GM10266 (cell line): ENCODE data around the gene PTPN12.

Experiments used
- DNase-seq: peaks from one replicate; pipeline ENCODE4 v3.0.0; 2012; ENCODE audit errors: extremely low spot score
- CTCF ChIP-seq: IDR thresholded peaks from 2 replicates; pipeline ENCODE4 v1.5.1; 2012; ENCODE audit warnings: mild to moderate bottlenecking, low read depth; ENCODE audit not compliant: control insufficient read depth, insufficient read depth; ENCODE audit errors: missing control alignments

Gene PTPN12

DNA sequence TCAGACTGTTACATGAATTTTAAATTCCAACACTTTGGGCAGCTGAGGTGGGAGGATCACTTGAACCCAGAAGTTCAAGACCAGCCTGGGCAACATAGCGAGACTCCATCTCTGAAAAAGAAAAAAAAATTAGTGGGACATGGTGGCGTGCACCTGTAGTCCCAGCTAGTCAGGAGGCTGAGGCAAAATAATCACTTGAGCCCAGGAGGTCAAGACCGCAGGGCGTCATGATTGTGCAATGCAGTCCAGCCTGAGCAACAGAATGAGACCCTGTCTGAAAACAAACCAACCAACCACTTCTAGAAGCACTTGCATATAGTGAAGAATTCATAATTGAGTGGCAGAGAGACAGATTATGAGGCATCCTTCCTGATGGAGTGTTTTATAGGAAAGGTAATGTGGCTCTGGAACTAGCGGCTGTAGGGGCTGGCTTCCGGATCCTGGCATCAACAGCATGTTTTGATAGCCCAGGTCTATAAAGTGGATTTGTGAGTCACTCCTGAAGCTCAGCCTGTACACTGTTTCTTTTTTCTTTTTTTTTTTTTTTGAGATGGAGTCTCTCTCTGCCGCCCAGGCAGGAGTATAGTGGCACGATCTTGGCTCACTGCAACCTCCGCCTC, 118.9 kb downstream of the PTPN12 start:
- TF ChIP-seq CTCF: no peak
- DNase-seq: no peak

DNA sequence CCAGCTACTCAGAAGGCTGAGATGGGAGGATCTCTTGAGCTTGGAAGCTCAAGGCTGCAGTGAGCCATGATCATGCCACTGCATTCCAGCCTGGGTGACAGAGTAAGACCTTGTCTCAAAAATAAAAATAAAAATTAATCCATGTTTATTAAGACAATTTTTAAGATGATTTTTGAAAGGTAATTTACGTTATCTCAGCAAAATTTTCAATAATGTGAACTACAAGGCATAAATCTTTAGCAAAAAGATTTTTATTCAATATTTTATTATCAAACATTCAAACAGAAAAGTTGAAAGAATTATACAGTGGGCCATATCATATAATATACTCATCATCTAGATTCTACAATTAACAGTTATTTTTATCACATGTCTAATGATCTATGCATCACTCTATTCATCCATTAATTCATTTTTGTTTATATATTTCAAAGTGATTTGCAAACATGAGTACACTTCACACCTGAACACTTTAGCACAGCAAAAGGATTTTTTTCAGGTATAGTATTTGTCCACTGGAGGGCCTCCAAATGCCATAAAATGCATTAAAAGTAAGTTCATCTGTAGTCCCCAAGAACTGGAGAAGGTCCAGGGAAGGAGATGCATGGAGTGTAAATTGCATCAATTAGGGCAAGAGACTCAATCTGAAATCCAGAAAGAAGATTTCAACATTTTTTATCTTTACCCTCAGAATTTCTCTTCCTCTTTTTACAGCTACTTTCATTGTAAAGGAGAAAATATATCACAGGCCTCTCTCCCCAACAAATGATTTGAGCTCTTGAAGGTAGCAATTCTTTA, 120.5 kb downstream of the PTPN12 start:
- TF ChIP-seq CTCF: peak; percentile 52
- DNase-seq: peak; percentile 40

- DNase-seq: no peak
Measured at GRCh38 chr7:77658928-77659327, 121.8 kb downstream of the PTPN12 start.

GRCh38 chr7:77661816-77662215, 124.7 kb downstream of the PTPN12 start:
- TF ChIP-seq CTCF: no peak
- DNase-seq: no peak

More at GRCh38 chr7:77658928-77659327, 121.8 kb downstream of the PTPN12 start:
- TF ChIP-seq CTCF: no peak

GRCh38 chr7:77662869-77663268, 125.8 kb downstream of the PTPN12 start:
- no peak for TF ChIP-seq CTCF
- DNase-seq: no peak

DNA sequence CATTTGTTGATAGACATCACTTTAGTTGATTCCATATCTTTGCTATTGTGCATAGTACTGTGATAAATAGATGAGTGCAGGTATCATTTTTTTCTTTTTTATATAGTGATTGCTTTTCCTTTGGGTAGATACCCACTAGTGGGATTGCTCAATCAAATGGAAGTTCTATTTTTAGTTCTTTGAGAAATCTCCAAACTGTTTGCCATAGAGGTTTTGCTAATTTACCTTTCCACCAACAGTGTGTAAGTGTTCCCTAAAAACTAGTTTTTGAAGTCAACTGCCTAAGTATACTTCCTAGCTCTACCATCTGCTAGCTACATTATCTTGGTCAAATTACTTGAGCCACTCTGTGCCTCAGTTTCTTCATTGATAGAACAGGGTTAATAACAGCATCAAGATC, 127.6 kb downstream of the PTPN12 start:
- DNase-seq: no peak
- TF ChIP-seq CTCF: no peak

DNA sequence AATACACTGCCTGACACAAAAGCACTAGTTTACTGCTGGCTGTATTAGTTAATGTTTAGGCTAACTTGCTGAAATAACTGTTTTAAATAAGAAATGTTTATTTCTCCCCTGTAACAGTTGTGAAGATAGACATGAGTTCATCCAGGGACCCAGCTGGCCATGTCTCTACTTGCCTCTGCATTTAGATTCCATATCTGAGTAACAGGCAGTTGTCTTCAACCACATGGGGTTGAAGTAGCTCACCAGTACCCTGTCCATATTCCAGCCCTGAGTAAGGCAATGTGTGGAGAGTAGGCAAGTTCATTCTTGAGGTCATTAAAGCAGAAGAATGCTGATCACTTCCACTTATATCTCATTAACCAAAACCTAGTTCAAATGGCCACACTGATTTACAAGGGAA, 128.1 kb downstream of the PTPN12 start:
- TF ChIP-seq CTCF: no peak
- DNase-seq: no peak
